Panc1 (cell line): ENCODE data around the gene IFT80.

ENCODE experiments used
- CTCF ChIP-seq: fragments of 450-650 bp; IDR thresholded peaks from 2 replicates; pipeline ENCODE4 v1.5.1; 2017; ENCODE audit warnings: mild to moderate bottlenecking
- POLR2AphosphoS5 ChIP-seq: IDR thresholded peaks from 2 replicates; pipeline ENCODE4 v1.6.1; 2012; ENCODE audit warnings: mild to moderate bottlenecking, low read depth, low read length, moderate library complexity
- REST ChIP-seq, 2 experiments: IDR thresholded peaks; 2 replicates each; pipeline ENCODE4 v1.6.1; 2011 to 2012; ENCODE audit warnings: low read depth in 2 of 2, control low read depth in 1 of 2, low read length in 1 of 2, mild to moderate bottlenecking in 1 of 2, moderate library complexity in 1 of 2; ENCODE audit not compliant: insufficient read depth in 1 of 2

GRCh38 chr3:160368804-160369203 is 30.2 kb downstream of the IFT80 start:
- TF ChIP-seq CTCF (no peak), REST (IDR thresholded peaks at IDR 0.05; ENCODE audit: insufficient read depth in 1 of 2, low read depth in 2 of 2, low read length in 1 of 2) (no peak), POLR2AphosphoS5 (no peak)
